Erythroblast (primary cell): ENCODE results near the gene ZDHHC17.
"Not testable (repeated sequence)": the region's sequence is repeated elsewhere in the genome, so short reads cannot be mapped to it uniquely, and the experiment has no call there.

ENCODE experiments used
- DNase-seq, 2 experiments: peaks; one replicate each; lab custom pipeline; 2025; lab: John Stamatoyannopoulos, UW
- GATA1 ChIP-seq: IDR thresholded peaks from 2 replicates; pipeline ENCODE4 v1.6.1; 2011; ENCODE audit warnings: low read depth, mild to moderate bottlenecking, control low read depth, low read length, moderate library complexity
- POLR2A ChIP-seq: IDR thresholded peaks from 2 replicates; pipeline ENCODE4 v1.6.1; 2011; ENCODE audit warnings: mild to moderate bottlenecking, low read length

ZDHHC17 gene

DNA sequence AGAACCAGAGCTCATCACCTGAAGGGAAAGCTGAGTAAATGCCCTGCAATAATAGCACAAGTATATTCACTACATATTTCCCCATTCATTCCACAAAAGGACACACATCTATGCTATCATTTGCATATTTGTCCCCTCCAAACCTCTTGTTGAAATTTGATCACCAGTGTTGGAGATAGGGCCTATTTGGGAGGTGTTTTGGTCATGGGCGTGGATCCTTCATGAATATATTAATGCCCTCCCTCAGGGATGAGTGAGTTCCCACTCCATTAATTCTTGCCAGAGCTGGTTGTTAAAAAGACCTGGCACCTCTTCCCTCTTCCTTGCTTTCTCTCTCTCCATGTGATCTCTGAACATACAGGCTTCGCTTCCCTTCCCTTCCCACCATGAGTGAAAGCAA lies 18.6 kb upstream of the ZDHHC17 start:
- TF ChIP-seq GATA1 (no peak), POLR2A (no peak)
- DNase-seq = no peak

DNA sequence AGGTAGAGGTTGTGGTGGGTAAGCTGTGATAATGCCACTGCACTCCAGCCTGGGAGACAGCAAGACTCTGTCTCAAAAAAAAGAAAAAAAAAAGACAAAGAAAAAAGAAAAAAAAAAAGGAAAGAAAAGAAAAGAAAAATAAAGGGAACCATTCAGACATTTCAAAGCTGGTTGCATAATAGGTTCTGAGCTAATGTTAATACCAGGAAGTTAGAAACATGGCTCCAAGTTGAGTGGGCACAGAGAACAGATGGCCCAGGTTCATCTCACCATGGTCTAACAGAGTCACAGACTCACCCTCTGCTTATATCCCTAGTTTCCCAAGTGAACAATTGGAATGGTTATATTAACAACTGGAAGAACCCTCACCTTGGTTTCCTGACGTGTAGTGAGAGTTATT lies 17.4 kb upstream of the ZDHHC17 start:
- TF ChIP-seq POLR2A (no peak), GATA1 (no peak)
- DNase-seq = no peak

DNA sequence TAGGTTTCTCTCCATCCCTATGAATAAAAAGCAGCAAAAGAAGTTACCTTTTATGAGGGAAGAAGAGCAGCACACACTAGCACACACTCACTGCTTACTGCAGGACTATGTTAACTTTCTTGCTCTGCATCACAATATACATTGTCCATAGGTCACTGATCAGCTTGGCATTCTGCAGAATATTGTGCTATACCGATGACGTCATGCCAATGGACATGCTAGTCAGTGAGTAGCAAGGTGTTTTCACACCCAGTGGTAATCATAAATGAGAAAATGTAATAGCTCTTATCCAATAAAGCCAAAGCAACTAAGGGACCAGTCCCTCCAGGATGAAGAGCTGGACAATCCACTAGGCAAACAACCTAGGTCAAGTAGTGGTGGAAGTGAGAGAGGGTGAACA lies 16.7 kb upstream of the ZDHHC17 start:
- TF ChIP-seq GATA1 (no peak), POLR2A (no peak)
- DNase-seq = no peak

DNA sequence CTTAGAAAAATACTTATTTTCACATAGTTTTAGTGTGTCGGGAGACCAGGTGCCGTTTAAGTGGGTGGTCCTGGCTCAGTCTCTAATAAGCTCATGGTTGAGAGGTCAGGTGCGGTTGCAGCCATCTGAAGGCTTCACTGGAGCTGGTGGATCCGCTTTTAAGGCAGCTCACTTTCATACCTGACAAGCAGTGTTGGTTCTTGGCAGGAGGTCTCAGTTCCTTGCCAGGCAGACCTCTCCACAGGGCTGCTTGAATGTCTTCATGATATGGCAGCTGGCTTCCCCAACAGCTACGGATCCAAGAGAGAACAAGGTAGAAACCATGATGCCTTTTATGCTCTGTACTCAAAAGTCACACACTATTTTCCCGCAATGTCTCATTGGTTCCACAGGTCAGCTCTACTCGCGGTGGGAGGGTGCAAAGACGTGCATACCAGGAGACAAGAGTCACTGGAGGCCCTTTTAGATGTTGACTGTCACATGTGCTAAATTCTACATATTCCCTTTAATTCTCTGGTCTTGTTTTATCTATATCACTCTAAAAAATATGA lies 8.0 kb upstream of the ZDHHC17 start:
- no peak for TF ChIP-seq POLR2A
- no peak for TF ChIP-seq GATA1
- DNase-seq = no peak

DNA sequence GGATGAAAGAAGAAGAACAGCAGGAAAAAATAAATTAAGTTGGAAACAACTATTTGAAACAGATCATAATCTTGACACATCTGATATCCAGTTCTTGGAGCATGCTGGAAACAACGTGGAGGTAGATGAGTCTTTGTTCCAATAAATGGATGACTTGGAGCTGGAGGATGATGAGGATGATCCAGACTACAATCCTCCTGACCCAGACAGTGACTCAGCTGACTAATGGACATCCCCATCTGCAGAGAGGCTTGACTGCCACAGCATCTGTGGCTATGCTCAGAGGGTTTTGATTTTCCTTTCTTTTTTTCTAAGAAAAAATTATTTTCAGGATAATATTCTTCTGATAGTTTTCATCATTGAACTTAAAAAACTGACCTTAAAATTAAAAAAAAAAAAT lies 6.2 kb upstream of the ZDHHC17 start:
- no peak for DNase-seq
- no peak for TF ChIP-seq POLR2A
- no peak for TF ChIP-seq GATA1

DNA sequence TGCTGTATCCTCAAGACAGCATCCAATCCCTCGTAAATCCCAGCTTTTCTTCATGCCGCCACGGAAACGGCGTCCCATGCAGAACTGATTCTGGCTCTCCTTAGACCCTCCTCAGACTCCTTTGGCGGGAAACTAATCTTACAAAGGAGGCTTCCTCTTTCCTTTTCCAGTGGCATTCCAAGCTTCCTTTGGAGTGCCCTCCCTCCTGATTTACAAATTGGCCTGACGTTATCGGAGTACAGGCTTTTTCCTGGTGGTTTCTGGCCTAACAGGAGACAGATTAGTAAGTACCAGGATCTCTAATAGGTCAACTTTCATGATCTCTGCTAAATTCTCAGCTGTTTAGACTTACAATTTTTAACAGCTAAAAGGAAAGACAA lies 1.3 kb upstream of the ZDHHC17 start:
- TF ChIP-seq GATA1 (no peak), POLR2A (no peak)
- no peak for DNase-seq

DNA sequence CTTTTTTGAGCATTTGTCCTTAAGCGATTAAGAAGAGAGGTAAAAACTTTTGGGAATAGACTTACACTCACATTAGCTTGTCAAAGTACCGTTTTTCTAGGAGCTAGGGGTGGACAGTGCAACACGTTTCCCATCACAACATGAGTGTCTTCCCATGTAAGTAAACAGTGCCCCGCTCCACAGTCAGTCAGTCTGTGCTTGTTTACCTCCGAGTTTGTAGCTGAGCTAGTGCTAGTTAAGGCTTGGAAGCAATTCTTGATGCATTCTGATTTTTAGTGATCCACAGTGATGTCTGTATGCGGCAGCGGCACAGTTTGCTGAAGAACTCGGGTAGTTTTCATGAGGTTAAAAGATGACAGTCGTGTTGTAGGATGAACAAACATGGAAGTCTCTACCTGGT lies 941 bp downstream of the ZDHHC17 start:
- TF ChIP-seq GATA1 (no peak), POLR2A (no peak)
- peak; percentile 51 to 66 for DNase-seq

DNA sequence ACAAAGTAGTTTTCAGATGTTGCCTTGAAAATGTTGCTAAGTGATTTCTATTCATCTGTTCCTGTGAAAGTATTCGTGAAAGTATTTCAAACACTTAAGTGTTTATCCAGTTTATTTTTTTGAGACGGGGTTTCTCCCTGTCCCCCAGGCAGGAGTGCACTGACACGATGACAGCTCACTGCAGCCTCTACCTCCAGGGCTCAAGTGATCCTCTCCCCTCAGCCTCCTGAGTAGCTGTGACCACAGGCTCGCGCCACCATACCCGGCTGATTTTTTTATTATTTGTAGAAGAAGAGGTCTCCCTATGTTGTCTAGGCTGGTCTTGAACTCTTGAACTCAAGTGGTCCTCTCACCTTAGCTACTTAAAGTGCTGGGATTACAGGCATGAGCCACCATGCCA lies 1.7 kb downstream of the ZDHHC17 start:
- TF ChIP-seq POLR2A (no peak), GATA1 (no peak)
- DNase-seq = no peak

DNA sequence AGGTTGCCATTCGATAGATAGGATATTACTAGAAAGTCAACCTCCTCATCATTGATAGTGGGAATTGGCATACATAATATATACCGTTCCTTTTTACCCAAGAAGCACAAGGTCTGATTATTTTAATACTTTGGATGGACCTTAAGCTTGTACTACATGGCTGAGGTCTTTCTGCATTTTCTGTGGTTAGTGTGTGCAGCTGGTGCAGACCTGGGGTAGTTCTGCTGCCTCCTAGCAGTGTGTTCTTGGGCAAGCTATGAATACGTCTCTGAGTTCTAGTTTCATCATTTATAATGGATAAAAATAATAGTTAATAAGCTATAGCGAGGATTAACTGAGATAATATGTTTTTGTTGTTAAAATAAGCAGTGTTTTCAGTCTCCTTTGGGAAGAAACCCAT lies 2.2 kb downstream of the ZDHHC17 start:
- no peak for TF ChIP-seq POLR2A
- TF ChIP-seq GATA1 = no peak

DNA sequence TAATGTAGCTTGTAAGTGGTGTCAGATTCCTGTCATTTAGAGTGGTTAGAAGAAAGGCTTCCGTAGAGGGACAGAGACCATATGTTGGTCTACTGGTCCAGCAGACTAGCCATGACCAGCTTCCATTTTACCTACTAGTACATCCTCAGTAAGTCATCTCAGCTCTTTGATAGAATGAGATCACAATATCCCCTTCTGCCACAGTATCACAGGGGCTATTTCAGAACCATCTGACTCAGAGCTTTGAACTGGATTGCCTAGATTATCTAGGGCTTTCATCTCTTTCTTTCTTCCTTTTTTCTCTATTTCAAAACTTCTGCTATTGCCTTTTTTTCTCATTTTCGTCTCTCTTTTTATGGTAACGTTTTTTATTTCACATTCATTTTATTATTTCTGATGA lies 4.7 kb downstream of the ZDHHC17 start:
- no peak for DNase-seq
- TF ChIP-seq POLR2A (no peak), GATA1 (no peak)

More for the DNA sequence above, 2.2 kb downstream of the ZDHHC17 start:
- no peak for DNase-seq

DNA sequence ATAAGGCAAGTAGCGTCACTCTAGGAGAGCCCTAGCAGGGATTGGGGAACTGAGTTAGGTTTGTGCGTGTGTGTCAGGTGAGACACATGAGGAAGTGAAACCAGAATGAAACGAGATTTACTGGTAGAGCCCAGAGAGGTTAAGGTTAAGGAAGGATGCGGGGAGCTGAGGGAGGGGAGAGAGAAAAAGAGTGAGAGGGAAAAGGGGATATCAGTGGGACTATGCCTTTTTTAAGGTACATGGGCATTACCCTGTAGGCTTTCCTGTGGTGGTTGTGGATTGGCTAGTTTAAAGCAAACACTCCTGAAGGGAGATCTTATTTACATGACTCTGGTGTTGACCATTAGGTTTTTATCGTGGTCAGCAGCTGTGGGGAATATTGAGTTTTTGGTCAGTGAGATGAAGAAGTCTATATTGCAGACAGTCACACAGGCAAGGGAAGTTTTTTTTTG lies 13.9 kb downstream of the ZDHHC17 start:
- no peak for DNase-seq
- TF ChIP-seq GATA1 (no peak), POLR2A (no peak)

DNA sequence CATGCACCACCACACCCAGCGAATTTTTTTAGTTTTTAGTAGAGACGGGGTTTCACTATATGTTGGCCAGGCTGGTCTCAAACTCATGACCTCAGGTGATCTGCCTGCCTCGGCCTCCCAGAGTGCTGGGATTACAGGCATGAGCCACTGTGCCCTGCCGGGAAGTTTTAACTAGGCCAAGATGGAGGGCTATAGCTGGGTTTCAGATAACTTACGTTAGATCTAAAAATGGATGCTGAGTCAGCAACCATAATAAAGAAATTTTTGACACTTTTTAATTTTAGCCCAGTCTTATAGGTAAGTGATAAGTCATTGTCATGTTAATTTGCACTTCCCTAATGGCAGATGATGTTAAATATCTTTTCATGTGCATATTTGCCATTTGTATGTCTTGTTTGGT lies 14.4 kb downstream of the ZDHHC17 start:
- DNase-seq = no peak
- no peak for TF ChIP-seq POLR2A
- TF ChIP-seq GATA1 = no peak

DNA sequence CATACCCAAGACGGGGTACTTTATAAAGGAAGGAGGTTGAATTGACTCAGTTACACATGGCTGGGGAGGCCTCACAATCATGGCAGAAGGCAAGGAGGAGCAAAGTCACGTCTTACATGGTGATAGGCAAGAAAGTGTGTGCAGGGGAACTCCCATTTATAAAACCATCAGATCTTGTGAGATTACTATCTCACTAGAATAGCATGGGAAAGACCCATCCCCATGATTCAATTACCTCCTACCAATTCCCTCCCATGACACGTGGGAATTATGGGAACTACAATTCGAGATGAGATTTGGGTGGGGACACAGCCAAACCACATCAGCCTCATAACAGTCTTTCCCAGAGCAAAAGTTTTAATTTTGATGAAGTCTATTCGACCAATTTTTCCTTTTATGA lies 15.4 kb downstream of the ZDHHC17 start:
- not testable (repeated sequence) for DNase-seq

DNA sequence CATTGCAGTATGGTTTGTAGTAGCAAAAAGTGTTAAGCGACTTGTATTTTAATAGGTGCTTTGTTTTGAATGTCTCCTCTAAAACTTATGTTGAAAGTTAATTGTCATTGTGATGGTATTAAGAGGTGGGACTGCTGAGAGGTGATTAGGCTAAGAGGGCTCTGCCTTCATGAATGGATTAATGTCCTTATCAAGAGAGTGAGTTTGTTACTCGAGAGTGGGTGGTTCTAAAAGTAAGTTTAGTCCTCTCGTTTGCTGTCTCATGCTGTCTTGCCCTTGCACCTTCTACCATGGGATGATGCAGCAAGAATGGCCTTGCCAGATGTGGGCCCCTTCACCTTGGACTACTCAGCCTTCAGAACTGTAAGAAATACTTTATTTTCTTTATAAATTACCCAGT lies 17.4 kb downstream of the ZDHHC17 start:
- DNase-seq = peak; percentile 89 to 93
- TF ChIP-seq POLR2A (peak; percentile 27), GATA1 (no peak)

DNA sequence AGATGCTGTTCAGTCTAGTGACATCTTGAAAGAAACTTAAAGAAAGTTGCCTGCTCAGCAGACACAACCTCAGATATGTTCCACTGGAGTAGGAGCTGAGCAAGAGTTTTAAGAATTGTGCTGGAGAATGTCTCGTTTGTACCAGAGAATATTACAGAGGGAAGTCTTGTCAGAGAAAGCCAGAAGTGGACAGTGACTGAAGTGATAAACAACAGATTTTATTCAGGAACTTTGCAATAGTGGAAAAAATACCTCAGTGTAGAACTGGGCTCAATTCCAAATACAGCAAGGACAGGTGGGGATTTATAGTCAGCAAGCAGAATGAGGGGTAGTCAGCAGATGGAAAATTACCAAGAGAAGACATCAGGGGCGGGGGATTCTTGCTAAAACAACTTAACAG lies 18.6 kb downstream of the ZDHHC17 start:
- TF ChIP-seq GATA1 (no peak), POLR2A (no peak)
- peak in 1 of 2 experiments; percentile 8 for DNase-seq
